ENCODE measurements around the gene ALKAL2. TPM values are rescaled to one million over a fixed set of nuclear protein-coding genes. Genes with fewer than 3 reads are reported as not detected.

Gene ALKAL2
- total RNA-seq, 2 donors from 2014 or later: 0.72 to 3.3 TPM

- TF ChIP-seq CTCF (IDR thresholded peaks at IDR 0.05): no peak
- intact Hi-C loops (cut with DNase I): no loop called here
- DNase-seq: no peak
- peaks cover 5% of the 10 kb centered on the region for H3K36me3 ChIP-seq
- no peak overlapping the region for H3K9ac ChIP-seq (ENCODE audit: low read depth in 2 of 2, low read length in 2 of 2)
- H3K9me3 ChIP-seq: no peaks in the 10 kb centered on the region
- H3K27me3 ChIP-seq: no peaks in the 10 kb centered on the region
- H3K27ac ChIP-seq: no peak overlapping the region
- H3K4me1 ChIP-seq: no peaks in the 10 kb centered on the region
- no peak overlapping the region for H3K4me3 ChIP-seq
These were observed 7.2 kb downstream of the ALKAL2 start for GRCh38 chr2:280650-281110.

GRCh38 chr2:279956-280649, 7.8 kb downstream of the ALKAL2 start:
- intact Hi-C loops (cut with DNase I): no loop called here
- no peaks in the 10 kb centered on the region for H3K9me3 ChIP-seq
- no peak overlapping the region for H3K27ac ChIP-seq
- DNase-seq: no peak
- no peak for TF ChIP-seq CTCF (IDR thresholded peaks at IDR 0.05)
- H3K36me3 ChIP-seq: peaks cover 5% of the 10 kb centered on the region
- H3K4me3 ChIP-seq: no peak overlapping the region
- no peaks in the 10 kb centered on the region for H3K4me1 ChIP-seq
- H3K9ac ChIP-seq (ENCODE audit: low read depth in 2 of 2, low read length in 2 of 2): no peak overlapping the region
- H3K27me3 ChIP-seq: no peaks in the 10 kb centered on the region

GRCh38 chr2:279366-279765, 8.5 kb downstream of the ALKAL2 start:
- no peak for TF ChIP-seq CTCF (IDR thresholded peaks at IDR 0.05)
- Histone ChIP-seq H3K9ac (ENCODE audit: low read depth in 2 of 2, low read length in 2 of 2) (no peak overlapping the region), H3K4me1 (no peaks in the 10 kb centered on the region), H3K9me3 (no peaks in the 10 kb centered on the region), H3K27ac (no peak overlapping the region), H3K4me3 (no peak overlapping the region), H3K36me3 (peaks cover 5% of the 10 kb centered on the region), H3K27me3 (no peaks in the 10 kb centered on the region)
- no peak for DNase-seq
- intact Hi-C loops (cut with DNase I): no loop called here

GRCh38 chr2:278927-279320, 9.0 kb downstream of the ALKAL2 start:
- Histone ChIP-seq H3K4me1 (no peaks in the 10 kb centered on the region), H3K9ac (ENCODE audit: low read depth in 2 of 2, low read length in 2 of 2) (no peak overlapping the region), H3K9me3 (no peaks in the 10 kb centered on the region), H3K27me3 (no peaks in the 10 kb centered on the region), H3K4me3 (no peak overlapping the region), H3K27ac (no peak overlapping the region), H3K36me3 (peaks cover 5% of the 10 kb centered on the region)
- DNase-seq: no peak
- no peak for TF ChIP-seq CTCF (IDR thresholded peaks at IDR 0.05)
- intact Hi-C loops (cut with DNase I): no loop called here

- no peak overlapping the region for H3K27ac ChIP-seq
- no peaks in the 10 kb centered on the region for H3K27me3 ChIP-seq
- H3K4me3 ChIP-seq: no peak overlapping the region
- H3K9me3 ChIP-seq: no peaks in the 10 kb centered on the region
- intact Hi-C loops (cut with DNase I): no loop called here
- H3K4me1 ChIP-seq: no peaks in the 10 kb centered on the region
- H3K9ac ChIP-seq (ENCODE audit: low read depth in 2 of 2, low read length in 2 of 2): no peak overlapping the region
- peaks cover 5% of the 10 kb centered on the region for H3K36me3 ChIP-seq
- no peak for DNase-seq
- TF ChIP-seq CTCF (IDR thresholded peaks at IDR 0.05): no peak
These were observed 9.5 kb downstream of the ALKAL2 start for GRCh38 chr2:278312-278926.
